Activated CD4-positive, alpha-beta memory T cell treated with anti-CD3 and anti-CD28 coated beads, Interleukin-2, amount 10 ng/mL, durations not matched to agents 7 days and 5 days (primary cell): Measurements from ENCODE around the gene TMEM79. TPM values are rescaled to one million over a fixed set of nuclear protein-coding genes. Genes with fewer than 3 reads are reported as not detected.

Experiments used
- CTCF ChIA-PET: fragments of 350-600 bp; sonication (Branson Sonifier 250); formaldehyde crosslinking; loops from one replicate; lab custom pipeline; 2021; ENCODE audit warnings: antibody characterized with exemption, inconsistent platforms; lab: Charles Lee
- POLR2A ChIA-PET: fragments of 350-600 bp; sonication (Branson Sonifier 250); formaldehyde crosslinking; loops from one replicate; lab custom pipeline; 2021; ENCODE audit warnings: antibody characterized with exemption; lab: Charles Lee
- DNase-seq: peaks from one replicate; pipeline ENCODE4 v3.0.0-alpha.2; 2020
- H3K27ac Mint-ChIP-seq: one replicate; pipeline ENCODE4 v1.8.0; 2021; ENCODE audit warnings: mild to moderate bottlenecking, mixed read lengths
- H3K27me3 Mint-ChIP-seq: one replicate; pipeline ENCODE4 v1.8.0; 2021; ENCODE audit warnings: mixed read lengths
- H3K36me3 Mint-ChIP-seq: one replicate; pipeline ENCODE4 v1.8.0; 2021; ENCODE audit warnings: low read depth, mixed read lengths
- H3K4me1 Mint-ChIP-seq: one replicate; pipeline ENCODE4 v1.8.0; 2021; ENCODE audit warnings: mixed read lengths
- H3K4me3 Mint-ChIP-seq: one replicate; pipeline ENCODE4 v1.8.0; 2021; ENCODE audit warnings: mild to moderate bottlenecking, mixed read lengths
- H3K9me3 Mint-ChIP-seq: one replicate; pipeline ENCODE4 v1.8.0; 2021; ENCODE audit warnings: mixed read lengths
- total RNA-seq, 2 experiments: library from RNA; stranded (reverse); gene quantifications; one replicate each; pipeline ENCODE4 v1.2.3, GENCODE V29; 2021

Gene TMEM79
- total RNA-seq, 2 experiments from 2014 or later = 8.9 to 9.1 TPM

DNA sequence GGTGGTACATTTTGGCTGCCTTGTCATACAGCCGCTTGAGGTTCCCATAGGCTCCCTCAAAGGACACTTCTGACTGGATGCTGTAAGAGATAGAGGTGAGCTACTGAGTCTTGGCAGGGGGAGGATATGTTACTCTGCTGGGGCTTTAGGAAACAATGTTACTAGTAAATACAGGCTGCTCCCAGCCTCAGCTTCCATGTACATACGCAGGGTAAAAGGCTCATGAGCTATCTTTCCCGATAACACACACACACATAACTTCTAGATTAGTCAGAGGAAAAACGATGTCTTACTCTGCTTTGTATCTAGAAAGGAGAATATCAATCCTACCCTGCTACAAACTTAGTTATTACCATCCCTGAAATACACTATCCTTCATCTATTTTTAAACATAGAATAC, 15.8 kb upstream of the TMEM79 start:
- H3K4me1 Mint-ChIP-seq = no peaks in the 10 kb centered on the region
- no peaks in the 10 kb centered on the region for H3K9me3 Mint-ChIP-seq
- H3K36me3 Mint-ChIP-seq = peaks cover 71% of the 10 kb centered on the region
- CTCF ChIA-PET = no interaction called here
- no peak for DNase-seq
- H3K27me3 Mint-ChIP-seq = no peaks in the 10 kb centered on the region
- POLR2A ChIA-PET = no interaction called here
- no peak overlapping the region for H3K4me3 Mint-ChIP-seq
- H3K27ac Mint-ChIP-seq = no peak overlapping the region

DNA sequence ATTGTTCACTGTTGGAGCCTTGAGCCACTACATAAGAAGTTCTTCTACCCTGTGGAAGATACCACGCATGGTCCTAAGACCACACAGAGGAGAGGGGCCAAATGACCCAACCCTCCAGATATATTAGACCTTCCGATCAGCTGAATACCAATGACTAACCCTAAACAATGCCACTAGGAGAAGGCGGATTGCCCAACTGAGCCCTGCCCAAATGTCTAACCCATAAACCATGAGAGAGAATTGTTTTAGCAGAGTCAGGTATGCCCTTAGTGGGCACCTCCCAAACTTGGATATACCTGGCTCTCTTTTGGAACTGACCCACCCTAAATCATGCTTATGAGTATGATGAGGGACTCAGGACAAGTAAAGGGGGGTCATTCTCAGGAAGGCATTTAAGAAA, 13.8 kb upstream of the TMEM79 start:
- DNase-seq = no peak
- Mint-ChIP-seq H3K27ac (no peak overlapping the region), H3K4me3 (no peak overlapping the region), H3K36me3 (peaks cover 73% of the 10 kb centered on the region), H3K9me3 (no peaks in the 10 kb centered on the region), H3K4me1 (no peaks in the 10 kb centered on the region), H3K27me3 (no peaks in the 10 kb centered on the region)
- CTCF ChIA-PET = interaction anchor here (1.4 kb wide), 1 partner anchor 49 kb away, joined by 4 read pairs; no protein-coding TSS in a partner anchor
- POLR2A ChIA-PET = interaction anchor here (1.1 kb wide), 1 partner anchor 67 kb away, joined by 3 read pairs; the partner anchor contains the start of genes CCT3 and TSACC

DNA sequence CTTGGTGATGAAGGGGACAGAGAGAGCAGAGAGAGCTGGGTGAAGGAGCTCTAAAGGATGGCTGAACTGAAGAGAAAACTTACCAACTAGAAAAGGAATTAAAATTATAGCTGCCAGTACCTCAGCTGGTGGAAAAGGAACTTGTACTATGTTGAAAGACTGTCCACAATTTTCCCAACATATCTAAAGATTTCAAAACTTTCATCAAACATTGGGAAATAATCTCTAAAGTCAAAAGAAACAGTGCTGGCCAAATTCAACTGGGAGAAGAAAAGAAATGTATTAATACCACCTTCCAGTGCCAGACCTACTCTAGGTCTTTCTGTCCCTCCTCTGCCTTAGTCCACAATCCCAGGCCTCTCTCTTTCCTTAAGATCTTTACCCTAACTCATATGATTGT, 7.6 kb upstream of the TMEM79 start:
- ChIA-PET CTCF (interaction anchor here (0.5 to 1.3 kb wide), 5 partner anchors 27 to 63 kb away, joined by 3 to 5 read pairs (median 3); partner anchors contain the start of gene PMF1), POLR2A (interaction anchor here (0.6 kb wide), 1 partner anchor 31 kb away, joined by 3 read pairs; no protein-coding TSS in a partner anchor)
- no peaks in the 10 kb centered on the region for H3K27me3 Mint-ChIP-seq
- DNase-seq = no peak
- peaks cover 18% of the 10 kb centered on the region for H3K4me1 Mint-ChIP-seq
- no peak overlapping the region for H3K4me3 Mint-ChIP-seq
- no peaks in the 10 kb centered on the region for H3K9me3 Mint-ChIP-seq
- peaks cover 66% of the 10 kb centered on the region for H3K36me3 Mint-ChIP-seq
- H3K27ac Mint-ChIP-seq = no peak overlapping the region

DNA sequence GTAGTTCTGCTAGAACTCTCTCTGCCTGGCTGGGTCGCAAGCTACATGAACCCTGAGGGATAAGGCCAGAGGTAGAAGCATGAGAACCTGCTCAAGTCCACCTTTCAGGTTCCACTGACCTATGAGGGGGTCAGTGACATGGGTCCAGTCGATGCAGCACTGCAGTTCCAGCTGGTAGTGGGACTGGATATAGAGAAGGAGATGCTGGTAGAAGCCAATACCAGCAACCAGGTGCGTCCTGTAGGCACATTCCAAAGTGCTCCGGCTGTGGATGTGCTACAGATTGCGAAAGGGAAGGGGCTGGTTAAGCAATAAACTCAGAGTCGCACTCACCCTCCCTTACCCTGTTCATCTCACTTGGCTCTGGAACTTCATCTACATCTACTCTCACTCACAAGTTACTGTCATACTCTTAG, 7.2 kb upstream of the TMEM79 start:
- no peaks in the 10 kb centered on the region for H3K9me3 Mint-ChIP-seq
- H3K4me3 Mint-ChIP-seq = no peak overlapping the region
- ChIA-PET CTCF (interaction anchor here (0.5 to 1.3 kb wide), 5 partner anchors 27 to 64 kb away, joined by 3 to 5 read pairs (median 3); partner anchors contain the start of gene PMF1), POLR2A (interaction anchor here (0.6 to 1.0 kb wide), 2 partner anchors 57 to 58 kb away, joined by 3 read pairs; no protein-coding TSS in a partner anchor)
- peaks cover 62% of the 10 kb centered on the region for H3K36me3 Mint-ChIP-seq
- peaks cover 20% of the 10 kb centered on the region for H3K4me1 Mint-ChIP-seq
- H3K27ac Mint-ChIP-seq = no peak overlapping the region
- no peaks in the 10 kb centered on the region for H3K27me3 Mint-ChIP-seq
- no peak for DNase-seq

DNA sequence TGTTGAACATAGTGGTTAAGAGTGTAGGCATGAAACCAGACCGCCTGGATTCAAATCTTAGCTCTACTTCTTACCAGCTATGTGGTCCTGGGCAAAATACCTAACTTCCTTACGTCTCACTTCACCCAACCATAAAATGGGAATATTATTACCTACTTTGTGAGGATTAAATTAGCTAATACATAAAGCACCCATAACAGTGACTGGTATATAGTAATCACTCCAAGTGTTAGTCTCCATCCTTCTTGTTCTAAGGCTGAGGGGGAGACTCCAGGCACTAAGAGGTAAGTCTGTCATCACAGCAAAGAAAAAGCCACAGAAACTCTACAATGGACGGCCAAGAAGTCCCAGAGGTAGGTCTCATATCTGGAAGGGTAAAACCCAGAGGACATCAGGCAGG, 4.3 kb upstream of the TMEM79 start:
- POLR2A ChIA-PET = interaction anchor here (0.8 to 6.0 kb wide), 8 partner anchors 15 to 276 kb away, joined by 3 to 67 read pairs (median 4); partner anchors contain the start of genes GLMP, PMF1 and SLC25A44
- CTCF ChIA-PET = interaction anchor here (0.6 to 1.0 kb wide), 2 partner anchors 25 to 55 kb away, joined by 3 read pairs; no protein-coding TSS in a partner anchor
- Mint-ChIP-seq H3K27me3 (no peaks in the 10 kb centered on the region), H3K9me3 (no peaks in the 10 kb centered on the region), H3K36me3 (peaks cover 38% of the 10 kb centered on the region), H3K4me1 (peaks cover 38% of the 10 kb centered on the region), H3K4me3 (no peak overlapping the region), H3K27ac (no peak overlapping the region)
- DNase-seq = no peak

DNA sequence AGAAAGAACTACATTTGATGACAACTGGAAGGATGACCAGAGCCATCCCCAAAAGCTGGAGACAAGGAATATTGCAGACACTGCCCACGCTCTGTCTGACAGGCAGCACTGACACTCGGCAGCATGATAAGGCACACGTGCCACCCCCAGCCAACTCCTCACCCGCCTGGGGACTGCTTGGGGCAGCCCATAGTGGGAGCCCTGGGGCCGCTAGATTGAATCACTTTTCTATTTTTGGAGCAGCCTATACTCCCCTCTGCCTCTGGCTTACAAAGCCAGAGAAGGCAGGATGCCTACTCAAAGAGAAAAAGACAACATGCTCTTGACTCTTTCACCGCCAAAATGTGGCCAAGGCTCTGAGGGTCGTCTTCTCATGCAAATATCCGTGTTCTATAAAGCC, 2.8 kb upstream of the TMEM79 start:
- Mint-ChIP-seq H3K27me3 (no peaks in the 10 kb centered on the region), H3K4me3 (peak overlapping the region; percentile 86), H3K9me3 (no peaks in the 10 kb centered on the region), H3K27ac (peak overlapping the region; percentile 81), H3K4me1 (peaks cover 39% of the 10 kb centered on the region), H3K36me3 (peaks cover 30% of the 10 kb centered on the region)
- ChIA-PET POLR2A (interaction anchor here (1.6 to 6.0 kb wide), 9 partner anchors 9 to 185 kb away, joined by 6 to 67 read pairs (median 13); partner anchors contain the start of genes GLMP, PMF1 and SEMA4A), CTCF (interaction anchor here (0.5 to 1.2 kb wide), 6 partner anchors 10 to 343 kb away, joined by 3 to 7 read pairs (median 4); no protein-coding TSS in a partner anchor)
- DNase-seq = peak; percentile 59

DNA sequence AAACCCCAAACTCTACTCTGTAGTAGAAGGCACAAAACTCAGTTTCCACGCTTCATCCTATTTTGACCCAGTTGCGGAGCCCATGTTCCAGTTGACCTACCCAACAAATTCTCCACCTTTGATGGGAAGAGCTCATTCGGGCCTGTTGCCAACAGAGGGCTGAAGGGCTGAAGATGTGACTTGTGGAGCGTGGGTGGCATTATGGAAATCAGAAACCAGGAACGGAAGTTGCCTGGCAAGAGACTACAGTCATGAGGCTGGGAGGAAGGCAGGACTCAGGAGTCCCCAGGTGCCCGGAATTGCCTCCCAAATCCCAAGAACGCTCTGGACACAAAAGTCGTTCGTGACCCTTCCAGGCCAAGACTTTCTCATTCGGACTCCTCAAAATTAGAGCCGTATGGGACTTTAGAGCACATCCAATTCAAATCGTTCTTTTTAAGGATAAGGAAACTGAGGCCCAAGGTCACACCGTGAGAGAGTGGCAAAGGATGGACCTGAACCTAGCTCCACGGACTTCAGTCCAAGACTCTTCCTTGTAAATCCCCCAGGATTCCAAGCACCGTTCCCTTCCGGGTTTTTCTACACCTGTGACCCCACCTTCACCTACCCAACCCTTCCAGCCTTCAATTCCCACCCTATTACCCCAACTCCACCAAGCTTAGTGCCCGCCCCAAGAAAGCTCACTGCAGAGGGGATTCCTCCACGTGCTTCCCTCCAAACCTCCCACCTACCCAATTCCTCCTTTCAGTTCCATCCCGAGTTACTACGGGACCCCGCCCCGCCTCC, 2.2 kb upstream of the TMEM79 start:
- no peaks in the 10 kb centered on the region for H3K27me3 Mint-ChIP-seq
- H3K9me3 Mint-ChIP-seq = no peaks in the 10 kb centered on the region
- H3K4me1 Mint-ChIP-seq = peaks cover 39% of the 10 kb centered on the region
- CTCF ChIA-PET = interaction anchor here (0.5 to 2.8 kb wide), 12 partner anchors 14 to 199 kb away, joined by 3 to 15 read pairs (median 4); partner anchors contain the start of genes CCT3, GLMP and TSACC
- peaks cover 25% of the 10 kb centered on the region for H3K36me3 Mint-ChIP-seq
- peak overlapping the region; percentile 81 for H3K27ac Mint-ChIP-seq
- POLR2A ChIA-PET = interaction anchor here (0.6 to 6.0 kb wide), 54 partner anchors 9 to 1947 kb away, joined by 3 to 67 read pairs (median 5); partner anchors contain the start of genes ARHGEF2, CCT3, GLMP and HDGF
- no peak for DNase-seq
- peak overlapping the region; percentile 86 for H3K4me3 Mint-ChIP-seq

DNA sequence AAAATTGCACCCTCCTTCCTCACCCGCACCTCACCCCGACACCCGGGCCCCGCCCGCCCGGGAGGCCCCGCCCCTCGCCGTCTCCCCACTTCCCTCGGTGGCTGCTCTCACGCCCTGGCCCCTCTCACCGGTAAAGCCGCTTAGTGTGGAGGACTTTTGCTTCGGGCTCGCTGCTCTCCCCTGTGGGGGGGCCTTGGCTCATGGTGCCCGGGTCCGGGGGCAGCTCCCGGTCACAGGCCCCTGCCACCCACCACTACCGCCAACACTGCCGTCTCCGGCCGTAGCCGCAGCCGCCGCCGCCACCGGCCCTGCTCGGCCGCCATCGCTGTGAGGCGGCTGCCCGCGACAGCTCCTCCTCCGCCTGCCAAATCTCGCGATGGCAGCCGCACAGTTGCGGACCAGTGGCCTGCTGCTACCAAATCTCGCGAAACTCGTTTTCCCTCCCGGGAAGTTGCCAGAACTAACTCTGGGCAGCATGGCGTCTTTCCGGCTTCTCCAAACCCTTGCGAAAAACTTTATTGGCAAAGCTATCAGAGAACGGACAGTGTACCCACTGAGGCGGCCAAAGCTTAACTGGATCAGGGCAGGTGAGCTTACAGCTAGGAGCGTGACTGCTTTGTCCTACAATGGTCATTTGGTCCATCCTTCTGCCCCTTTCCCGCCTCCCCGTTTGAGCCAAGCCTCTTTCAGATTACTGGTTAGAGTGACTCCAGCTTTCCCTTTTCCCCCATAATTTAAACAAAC, 1.5 kb upstream of the TMEM79 start, which contains the start of gene SMG5:
Gene SMG5 (minus strand): TSS at position 347 of the 744 bp plus-strand sequence. CDS start 145 bp downstream, at position 202.
- Mint-ChIP-seq H3K9me3 (no peaks in the 10 kb centered on the region), H3K27me3 (no peaks in the 10 kb centered on the region)
- POLR2A ChIA-PET = interaction anchor here (0.6 to 6.0 kb wide), 65 partner anchors 8 to 1948 kb away, joined by 3 to 67 read pairs (median 5); partner anchors contain the start of genes ARHGEF2, CCT3, GLMP and HDGF

DNA sequence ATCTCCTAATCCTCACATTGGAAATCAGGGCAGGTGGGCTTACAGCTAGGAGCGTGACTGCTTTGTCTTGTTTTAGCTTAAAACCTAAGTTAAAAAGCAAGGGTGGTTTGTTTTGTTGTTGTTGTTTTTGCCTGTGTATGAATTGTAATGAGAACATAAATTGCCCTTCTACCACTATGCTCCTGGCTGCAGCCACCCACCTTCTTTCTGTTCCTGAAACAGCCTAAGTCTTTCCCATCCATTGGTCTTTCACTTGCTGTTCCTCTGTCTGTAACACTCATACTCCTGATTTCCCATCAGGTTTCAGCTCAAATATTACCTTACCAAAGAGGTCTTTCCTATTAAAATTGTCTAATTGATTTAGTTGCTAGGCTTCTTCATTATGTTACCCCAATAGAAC, 604 bp upstream of the TMEM79 start:
- Mint-ChIP-seq H3K4me3 (peak overlapping the region; percentile 86), H3K4me1 (peaks cover 39% of the 10 kb centered on the region), H3K36me3 (peaks cover 12% of the 10 kb centered on the region), H3K27me3 (no peaks in the 10 kb centered on the region), H3K9me3 (no peaks in the 10 kb centered on the region), H3K27ac (peak overlapping the region; percentile 81)
- ChIA-PET CTCF (interaction anchor here (0.6 to 2.8 kb wide), 13 partner anchors 12 to 306 kb away, joined by 3 to 15 read pairs (median 5); partner anchors contain the start of genes CCT3, GLMP and TSACC), POLR2A (interaction anchor here (0.7 to 6.0 kb wide), 41 partner anchors 8 to 539 kb away, joined by 3 to 67 read pairs (median 5); partner anchors contain the start of genes ARHGEF2, CCT3, GLMP and LMNA)
- no peak for DNase-seq

More for the DNA sequence above, 1.5 kb upstream of the TMEM79 start, which contains the start of gene SMG5:
- CTCF ChIA-PET = interaction anchor here (1.1 to 2.8 kb wide), 14 partner anchors 13 to 305 kb away, joined by 3 to 15 read pairs (median 4); partner anchors contain the start of genes CCT3, GLMP and TSACC
- peak; percentile 97 for DNase-seq
- Mint-ChIP-seq H3K36me3 (peaks cover 18% of the 10 kb centered on the region), H3K27ac (peak within 1 kb of the TSS; percentile 81), H3K4me1 (peaks cover 39% of the 10 kb centered on the region), H3K4me3 (peak within 1 kb of the TSS; percentile 86)

DNA sequence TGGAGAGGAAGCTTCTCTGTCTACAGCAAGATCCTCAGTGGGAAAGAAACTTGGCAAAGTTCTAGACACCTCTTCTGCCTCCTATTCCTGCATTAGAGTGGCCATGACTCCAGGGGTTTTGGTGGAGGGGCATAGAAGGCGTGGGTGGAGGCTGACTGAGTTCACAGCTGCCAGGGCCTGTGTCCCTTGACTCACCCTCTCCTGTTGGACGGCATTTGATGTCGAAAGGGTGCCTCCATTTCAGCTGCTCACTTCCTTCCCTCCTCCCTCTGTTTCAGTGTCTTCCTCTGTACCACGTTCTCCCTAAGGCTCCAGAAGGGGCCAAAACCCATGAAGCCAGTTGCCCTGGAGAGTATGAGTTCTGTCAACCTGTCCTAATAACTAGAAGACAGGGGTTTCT, 632 bp downstream of the TMEM79 start:
- DNase-seq = no peak
- Mint-ChIP-seq H3K27me3 (no peaks in the 10 kb centered on the region), H3K9me3 (no peaks in the 10 kb centered on the region), H3K36me3 (peaks cover 19% of the 10 kb centered on the region), H3K4me3 (peak overlapping the region; percentile 15), H3K4me1 (peaks cover 37% of the 10 kb centered on the region), H3K27ac (no peak overlapping the region)
- ChIA-PET POLR2A (interaction anchor here (1.1 to 6.0 kb wide), 3 partner anchors 10 to 134 kb away, joined by 3 to 67 read pairs (median 3); partner anchors contain the start of gene GLMP), CTCF (interaction anchor here (1.0 to 2.8 kb wide), 2 partner anchors 33 to 59 kb away, joined by 4 to 8 read pairs; no protein-coding TSS in a partner anchor)

DNA sequence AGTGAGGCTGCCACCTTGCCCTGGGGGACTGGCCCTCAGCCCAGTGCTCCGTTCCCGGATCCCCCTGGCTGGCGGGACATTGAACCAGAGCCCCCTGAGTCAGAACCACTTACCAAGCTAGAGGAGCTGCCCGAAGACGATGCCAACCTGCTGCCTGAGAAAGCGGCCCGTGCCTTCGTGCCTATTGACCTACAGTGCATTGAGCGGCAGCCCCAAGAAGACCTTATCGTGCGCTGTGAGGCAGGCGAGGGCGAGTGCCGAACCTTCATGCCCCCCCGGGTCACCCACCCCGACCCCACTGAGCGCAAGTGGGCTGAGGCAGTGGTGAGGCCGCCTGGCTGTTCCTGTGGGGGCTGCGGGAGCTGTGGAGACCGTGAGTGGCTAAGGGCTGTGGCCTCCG, 1.3 kb downstream of the TMEM79 start:
- no peak overlapping the region for H3K27ac Mint-ChIP-seq
- POLR2A ChIA-PET = interaction anchor here (1.1 to 6.0 kb wide), 2 partner anchors 9 to 51 kb away, joined by 3 to 67 read pairs; partner anchors contain the start of gene GLMP

More for the DNA sequence above, 1.3 kb downstream of the TMEM79 start:
- H3K9me3 Mint-ChIP-seq = no peaks in the 10 kb centered on the region
- H3K4me1 Mint-ChIP-seq = peaks cover 32% of the 10 kb centered on the region
- CTCF ChIA-PET = interaction anchor here (1.0 kb wide), 1 partner anchor 60 kb away, joined by 4 read pairs; no protein-coding TSS in a partner anchor
- no peaks in the 10 kb centered on the region for H3K27me3 Mint-ChIP-seq
- H3K36me3 Mint-ChIP-seq = peaks cover 20% of the 10 kb centered on the region
- no peak for DNase-seq
- no peak overlapping the region for H3K4me3 Mint-ChIP-seq
